ENCODE measurements around the gene SYMPK.
A peak's percentile ranks its signal among the peaks of the same experiment; 100 is the strongest.

SYMPK gene

GRCh38 chr19:45817725-45818301 is 45.1 kb downstream of the SYMPK start:
- Histone ChIP-seq H3K4me1 (ENCODE audit: control insufficient read depth in 1 of 2, insufficient read depth in 2 of 2, low read length in 2 of 2) (peaks cover 11 to 25% of the 10 kb centered on the region in 2 experiments), H2BK5ac (ENCODE audit: low read depth, low read length, poor library complexity) (no peak overlapping the region), H3K4me3 (ENCODE audit: low read depth, low read length) (peak overlapping the region; percentile 4), H2BK12ac (ENCODE audit: low read length) (no peak overlapping the region), H3K27me3 (ENCODE audit: insufficient read depth, low read length) (no peaks in the 10 kb centered on the region), H3K9ac (ENCODE audit: low read length) (no peak overlapping the region), H2AK5ac (ENCODE audit: low read length) (no peak overlapping the region), H3K36me3 (ENCODE audit: control insufficient read depth in 1 of 2, insufficient read depth in 2 of 2, low read length in 2 of 2) (peaks cover 31 to 33% of the 10 kb centered on the region in 2 experiments), H4K91ac (ENCODE audit: low read depth, low read length) (no peak overlapping the region), H2BK120ac (ENCODE audit: insufficient read depth, low read length, poor library complexity) (no peak overlapping the region), H2AFZ (ENCODE audit: insufficient read depth, low read length, poor library complexity) (no peak overlapping the region), H3K9me3 (ENCODE audit: insufficient read depth, low read depth, low read length) (no peaks in the 10 kb centered on the region), H4K8ac (ENCODE audit: low read depth, low read length) (no peak overlapping the region), H3K4ac (ENCODE audit: low read depth, low read length) (no peak overlapping the region), H3K23ac (ENCODE audit: low read length) (no peak overlapping the region), H3K14ac (ENCODE audit: low read length) (no peak overlapping the region), H3K4me2 (ENCODE audit: low read length) (no peak overlapping the region), H3K27ac (ENCODE audit: low read depth, low read length) (no peak overlapping the region), H4K12ac (ENCODE audit: low read depth, low read length) (peak overlapping the region; percentile 13), H3K18ac (ENCODE audit: low read length) (no peak overlapping the region), H3K79me1 (ENCODE audit: low read length) (peaks cover 12% of the 10 kb centered on the region), H3K79me2 (ENCODE audit: control insufficient read depth, insufficient read depth, low read length, poor library complexity) (peaks cover 2% of the 10 kb centered on the region)
- WGBS (ENCODE audit: extremely low coverage, insufficient coverage, insufficient read length) = no CpG with 5 or more reads among the region's 19 CpGs
- peak in 1 of 2 donors; percentile 16 for DNase-seq

- Histone ChIP-seq H2BK120ac (ENCODE audit: insufficient read depth, low read length, poor library complexity) (peak overlapping the region; percentile 1), H3K79me1 (ENCODE audit: low read length) (peaks cover 12% of the 10 kb centered on the region), H3K23ac (ENCODE audit: low read length) (no peak overlapping the region), H3K14ac (ENCODE audit: low read length) (peak overlapping the region; percentile 28), H2AFZ (ENCODE audit: insufficient read depth, low read length, poor library complexity) (no peak overlapping the region), H3K4me3 (ENCODE audit: low read depth, low read length) (no peak overlapping the region), H3K18ac (ENCODE audit: low read length) (peak overlapping the region; percentile 4), H4K91ac (ENCODE audit: low read depth, low read length) (peak overlapping the region; percentile 87), H3K36me3 (ENCODE audit: control insufficient read depth in 1 of 2, insufficient read depth in 2 of 2, low read length in 2 of 2) (peaks cover 25 to 26% of the 10 kb centered on the region in 2 experiments), H3K4me1 (ENCODE audit: control insufficient read depth in 1 of 2, insufficient read depth in 2 of 2, low read length in 2 of 2) (peaks cover 11 to 25% of the 10 kb centered on the region in 2 experiments), H3K79me2 (ENCODE audit: control insufficient read depth, insufficient read depth, low read length, poor library complexity) (peaks cover 2% of the 10 kb centered on the region), H4K12ac (ENCODE audit: low read depth, low read length) (peak overlapping the region; percentile 17), H3K9me3 (ENCODE audit: insufficient read depth, low read depth, low read length) (no peaks in the 10 kb centered on the region), H2AK5ac (ENCODE audit: low read length) (peak overlapping the region; percentile 59), H2BK12ac (ENCODE audit: low read length) (no peak overlapping the region), H4K8ac (ENCODE audit: low read depth, low read length) (peak overlapping the region; percentile 45), H2BK5ac (ENCODE audit: low read depth, low read length, poor library complexity) (no peak overlapping the region), H3K27me3 (ENCODE audit: insufficient read depth, low read length) (no peaks in the 10 kb centered on the region), H3K27ac (ENCODE audit: low read depth, low read length) (peak overlapping the region; percentile 18), H3K4ac (ENCODE audit: low read depth, low read length) (no peak overlapping the region), H3K9ac (ENCODE audit: low read length) (peak overlapping the region; percentile 20), H3K4me2 (ENCODE audit: low read length) (peak overlapping the region; percentile 84)
- DNase-seq = peak; percentile 95 to 99
- WGBS (ENCODE audit: extremely low coverage, insufficient coverage, insufficient read length) = no CpG with 5 or more reads among the region's 24 CpGs
Observed at GRCh38 chr19:45817010-45817724, 45.8 kb downstream of the SYMPK start.

GRCh38 chr19:45816236-45817009 is 46.5 kb downstream of the SYMPK start:
- Histone ChIP-seq H3K4me2 (ENCODE audit: low read length) (peak overlapping the region; percentile 84), H3K4me3 (ENCODE audit: low read depth, low read length) (peak overlapping the region; percentile 53), H3K23ac (ENCODE audit: low read length) (no peak overlapping the region), H2BK12ac (ENCODE audit: low read length) (peak overlapping the region; percentile 41), H3K14ac (ENCODE audit: low read length) (peak overlapping the region; percentile 71), H4K8ac (ENCODE audit: low read depth, low read length) (peak overlapping the region; percentile 84), H3K79me2 (ENCODE audit: control insufficient read depth, insufficient read depth, low read length, poor library complexity) (peaks cover 2% of the 10 kb centered on the region), H2BK120ac (ENCODE audit: insufficient read depth, low read length, poor library complexity) (peak overlapping the region; percentile 1), H3K27me3 (ENCODE audit: insufficient read depth, low read length) (no peaks in the 10 kb centered on the region), H4K12ac (ENCODE audit: low read depth, low read length) (peak overlapping the region; percentile 17), H3K36me3 (ENCODE audit: control insufficient read depth in 1 of 2, insufficient read depth in 2 of 2, low read length in 2 of 2) (peaks cover 20 to 23% of the 10 kb centered on the region in 2 experiments), H3K4ac (ENCODE audit: low read depth, low read length) (peak overlapping the region; percentile 2), H3K9ac (ENCODE audit: low read length) (peak overlapping the region; percentile 56), H3K79me1 (ENCODE audit: low read length) (peaks cover 12% of the 10 kb centered on the region), H4K91ac (ENCODE audit: low read depth, low read length) (peak overlapping the region; percentile 87), H3K9me3 (ENCODE audit: insufficient read depth, low read depth, low read length) (no peaks in the 10 kb centered on the region), H2AFZ (ENCODE audit: insufficient read depth, low read length, poor library complexity) (peak overlapping the region; percentile 85), H3K4me1 (ENCODE audit: control insufficient read depth in 1 of 2, insufficient read depth in 2 of 2, low read length in 2 of 2) (peaks cover 11 to 25% of the 10 kb centered on the region in 2 experiments), H2BK5ac (ENCODE audit: low read depth, low read length, poor library complexity) (peak overlapping the region; percentile 50), H2AK5ac (ENCODE audit: low read length) (peak overlapping the region; percentile 64), H3K27ac (ENCODE audit: low read depth, low read length) (peak overlapping the region; percentile 45), H3K18ac (ENCODE audit: low read length) (peak overlapping the region; percentile 39)
- WGBS (ENCODE audit: extremely low coverage, insufficient coverage, insufficient read length) = no CpG with 5 or more reads among the region's 18 CpGs
- DNase-seq = no peak

GRCh38 chr19:45815481-45816216 is 47.3 kb downstream of the SYMPK start:
- no CpG with 5 or more reads among the region's 44 CpGs for WGBS (ENCODE audit: extremely low coverage, insufficient coverage, insufficient read length)
- H3K36me3 ChIP-seq (ENCODE audit: control insufficient read depth in 1 of 2, insufficient read depth in 2 of 2, low read length in 2 of 2) = peaks cover 14 to 17% of the 10 kb centered on the region in 2 experiments
- H3K4me1 ChIP-seq (ENCODE audit: control insufficient read depth in 1 of 2, insufficient read depth in 2 of 2, low read length in 2 of 2) = peaks cover 11 to 25% of the 10 kb centered on the region in 2 experiments
- H3K4me2 ChIP-seq (ENCODE audit: low read length) = peak overlapping the region; percentile 84
- peak overlapping the region; percentile 87 for H4K91ac ChIP-seq (ENCODE audit: low read depth, low read length)
- H3K4me3 ChIP-seq (ENCODE audit: low read depth, low read length) = peak overlapping the region; percentile 77
- peak overlapping the region; percentile 2 for H3K4ac ChIP-seq (ENCODE audit: low read depth, low read length)
- peak overlapping the region; percentile 64 for H2AK5ac ChIP-seq (ENCODE audit: low read length)
- peak overlapping the region; percentile 85 for H2AFZ ChIP-seq (ENCODE audit: insufficient read depth, low read length, poor library complexity)
- H4K8ac ChIP-seq (ENCODE audit: low read depth, low read length) = peak overlapping the region; percentile 84
- H3K27ac ChIP-seq (ENCODE audit: low read depth, low read length) = peak overlapping the region; percentile 45
- no peak overlapping the region for H2BK120ac ChIP-seq (ENCODE audit: insufficient read depth, low read length, poor library complexity)
- H4K12ac ChIP-seq (ENCODE audit: low read depth, low read length) = peak overlapping the region; percentile 17
- H3K9me3 ChIP-seq (ENCODE audit: insufficient read depth, low read depth, low read length) = no peaks in the 10 kb centered on the region
- peak overlapping the region; percentile 71 for H3K14ac ChIP-seq (ENCODE audit: low read length)
- no peak for DNase-seq
- no peak overlapping the region for H2BK12ac ChIP-seq (ENCODE audit: low read length)
- peaks cover 2% of the 10 kb centered on the region for H3K79me2 ChIP-seq (ENCODE audit: control insufficient read depth, insufficient read depth, low read length, poor library complexity)
- peak overlapping the region; percentile 50 for H2BK5ac ChIP-seq (ENCODE audit: low read depth, low read length, poor library complexity)
- H3K23ac ChIP-seq (ENCODE audit: low read length) = no peak overlapping the region
- peaks cover 13% of the 10 kb centered on the region for H3K79me1 ChIP-seq (ENCODE audit: low read length)
- no peaks in the 10 kb centered on the region for H3K27me3 ChIP-seq (ENCODE audit: insufficient read depth, low read length)
- H3K18ac ChIP-seq (ENCODE audit: low read length) = peak overlapping the region; percentile 39
- peak overlapping the region; percentile 56 for H3K9ac ChIP-seq (ENCODE audit: low read length)
